HFF-Myc (cell line): ENCODE data around the gene APOL1.

Source experiments
- DNase-seq: peaks from one replicate; pipeline ENCODE4 v3.0.0-alpha.2; 2011; ENCODE audit warnings: low read depth; ENCODE audit errors: extremely low read depth
- H3K4me3 ChIP-seq: replicated peaks from 2 replicates; pipeline ENCODE4 v1.5.1; 2011; ENCODE audit warnings: low read depth, mild to moderate bottlenecking, control low read depth, low read length
- TF ChIP-seq, protein P1 (sequence below): IDR thresholded peaks from 2 replicates; pipeline ENCODE4 v1.5.1; 2012; ENCODE audit warnings: mild to moderate bottlenecking, low read depth, low read length, control low read depth; ENCODE audit errors: missing control alignments

APOL1 gene

GRCh38 chr22:36232715-36233401 is 20.1 kb upstream of the APOL1 start:
- TF ChIP-seq, protein P1, sequence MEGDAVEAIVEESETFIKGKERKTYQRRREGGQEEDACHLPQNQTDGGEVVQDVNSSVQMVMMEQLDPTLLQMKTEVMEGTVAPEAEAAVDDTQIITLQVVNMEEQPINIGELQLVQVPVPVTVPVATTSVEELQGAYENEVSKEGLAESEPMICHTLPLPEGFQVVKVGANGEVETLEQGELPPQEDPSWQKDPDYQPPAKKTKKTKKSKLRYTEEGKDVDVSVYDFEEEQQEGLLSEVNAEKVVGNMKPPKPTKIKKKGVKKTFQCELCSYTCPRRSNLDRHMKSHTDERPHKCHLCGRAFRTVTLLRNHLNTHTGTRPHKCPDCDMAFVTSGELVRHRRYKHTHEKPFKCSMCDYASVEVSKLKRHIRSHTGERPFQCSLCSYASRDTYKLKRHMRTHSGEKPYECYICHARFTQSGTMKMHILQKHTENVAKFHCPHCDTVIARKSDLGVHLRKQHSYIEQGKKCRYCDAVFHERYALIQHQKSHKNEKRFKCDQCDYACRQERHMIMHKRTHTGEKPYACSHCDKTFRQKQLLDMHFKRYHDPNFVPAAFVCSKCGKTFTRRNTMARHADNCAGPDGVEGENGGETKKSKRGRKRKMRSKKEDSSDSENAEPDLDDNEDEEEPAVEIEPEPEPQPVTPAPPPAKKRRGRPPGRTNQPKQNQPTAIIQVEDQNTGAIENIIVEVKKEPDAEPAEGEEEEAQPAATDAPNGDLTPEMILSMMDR = no peak
- no peak for DNase-seq
- no peak overlapping the region for H3K4me3 ChIP-seq

DNA sequence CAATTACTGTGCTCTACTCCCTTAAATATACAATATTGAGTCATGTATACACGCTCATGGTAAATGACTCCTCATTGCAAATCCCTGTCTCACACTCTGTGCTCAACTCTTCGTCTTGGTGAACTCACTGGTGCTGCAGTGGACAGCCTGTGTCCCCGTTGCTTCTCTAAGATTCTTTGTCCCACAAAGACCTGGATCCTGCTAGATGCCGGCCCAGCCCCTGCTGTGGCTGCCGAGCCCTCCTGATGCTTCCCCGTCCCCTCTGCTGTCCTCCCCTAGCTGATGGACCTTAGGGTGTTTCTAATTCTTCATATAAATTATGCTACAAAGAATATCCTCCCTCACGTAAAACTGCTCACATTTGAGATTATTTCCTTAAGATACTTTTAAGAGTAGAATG is 19.1 kb upstream of the APOL1 start:
- DNase-seq = no peak
- TF ChIP-seq, protein P1 = no peak
- no peak overlapping the region for H3K4me3 ChIP-seq

DNA sequence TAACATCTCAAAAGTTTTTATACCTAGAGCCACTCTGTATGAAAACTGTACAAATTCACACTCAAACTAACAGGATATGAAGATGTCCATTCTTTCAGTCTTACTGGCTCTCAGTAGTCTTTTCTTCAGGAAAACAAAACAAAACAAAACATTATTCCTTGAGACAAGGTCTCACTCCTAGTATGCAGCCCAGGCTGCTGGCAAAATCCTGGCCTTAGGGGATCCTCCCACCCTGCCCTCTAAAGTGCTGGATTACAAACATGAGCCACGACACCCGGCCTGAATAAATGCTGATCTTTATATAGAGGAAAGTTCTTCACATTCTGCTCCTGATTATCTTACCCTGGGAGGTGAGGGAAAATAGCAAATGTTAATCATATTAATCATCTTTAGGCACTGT is 18.7 kb upstream of the APOL1 start:
- TF ChIP-seq, protein P1 = no peak
- H3K4me3 ChIP-seq = no peak overlapping the region
- DNase-seq = no peak

DNA sequence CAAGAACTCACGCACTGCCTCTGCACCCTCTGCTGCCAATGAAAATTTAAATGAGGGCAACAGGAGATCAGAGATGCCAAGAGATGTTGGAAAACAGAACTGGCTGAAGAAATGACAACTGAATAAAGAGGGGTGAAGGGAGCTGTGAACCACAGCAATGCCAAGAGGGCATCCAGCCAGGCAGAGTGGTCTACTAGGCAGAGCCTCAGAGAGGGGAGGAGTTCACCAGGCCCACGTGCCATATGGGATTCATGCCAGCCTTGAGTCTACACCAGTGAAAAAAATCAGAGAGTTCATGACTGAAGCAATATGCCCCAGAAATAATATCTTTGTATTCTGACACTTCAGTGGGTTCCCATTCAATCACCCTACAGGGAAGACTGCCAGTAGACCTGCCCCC is 18.0 kb upstream of the APOL1 start:
- H3K4me3 ChIP-seq = no peak overlapping the region
- TF ChIP-seq, protein P1 = no peak
- no peak for DNase-seq

- TF ChIP-seq, protein P1 = no peak
- no peak overlapping the region for H3K4me3 ChIP-seq
- no peak for DNase-seq
Observed at GRCh38 chr22:36235585-36235984, 17.3 kb upstream of the APOL1 start.

GRCh38 chr22:36236388-36237319 is 16.3 kb upstream of the APOL1 start:
- TF ChIP-seq, protein P1 = no peak
- DNase-seq = no peak
- H3K4me3 ChIP-seq = no peak overlapping the region
